Glutamatergic neuron (in vitro differentiated cells): ENCODE results near the gene APOC1. TPM values are rescaled to one million over a fixed set of nuclear protein-coding genes. Genes with fewer than 3 reads are reported as not detected.
"Not testable (repeated sequence)": the region's sequence is repeated elsewhere in the genome, so short reads cannot be mapped to it uniquely, and the experiment has no call there.

Experiments used
- DNase-seq: peaks from one replicate; pipeline ENCODE4 v3.0.0; 2022
- H3K27ac Mint-ChIP-seq: one replicate; pipeline ENCODE4 v1.8.0; 2020; ENCODE audit warnings: mild to moderate bottlenecking, mixed read lengths, inconsistent platforms; ENCODE audit not compliant: unreplicated experiment
- H3K27me3 Mint-ChIP-seq: one replicate; pipeline ENCODE4 v1.8.0; 2020; ENCODE audit warnings: mild to moderate bottlenecking, moderate library complexity, mixed read lengths, inconsistent platforms; ENCODE audit not compliant: unreplicated experiment
- H3K36me3 Mint-ChIP-seq: one replicate; pipeline ENCODE4 v1.8.0; 2020; ENCODE audit warnings: mild to moderate bottlenecking, mixed read lengths, inconsistent platforms; ENCODE audit not compliant: unreplicated experiment
- H3K4me1 Mint-ChIP-seq: one replicate; pipeline ENCODE4 v1.8.0; 2020; ENCODE audit warnings: mild to moderate bottlenecking, low read depth, mixed read lengths, inconsistent platforms; ENCODE audit not compliant: unreplicated experiment
- H3K4me3 Mint-ChIP-seq: one replicate; pipeline ENCODE4 v1.8.0; 2020; ENCODE audit warnings: mild to moderate bottlenecking, mixed read lengths, inconsistent platforms; ENCODE audit not compliant: unreplicated experiment
- H3K9me3 Mint-ChIP-seq: one replicate; pipeline ENCODE4 v1.8.0; 2020; ENCODE audit warnings: mild to moderate bottlenecking, moderate library complexity, mixed read lengths, inconsistent platforms; ENCODE audit not compliant: unreplicated experiment
- CTCF ChIP-seq: fragments of 200-600 bp; sonication (generic); IDR thresholded peaks from one replicate; pipeline ENCODE4 v1.5.0; 2021; ENCODE audit not compliant: partially characterized antibody, unreplicated experiment
- total RNA-seq: library from RNA; stranded (reverse); fragmentation: NEBNext Ultra II Directional; extraction: Animal tissue kit (Norgen Biotek cat#: 25700); gene quantifications from one replicate; pipeline ENCODE4 v1.2.1, GENCODE V29; 2021; ENCODE audit not compliant: unreplicated experiment

APOC1 gene
- total RNA-seq, 1 donor from 2014 or later: 8.3 TPM

DNA sequence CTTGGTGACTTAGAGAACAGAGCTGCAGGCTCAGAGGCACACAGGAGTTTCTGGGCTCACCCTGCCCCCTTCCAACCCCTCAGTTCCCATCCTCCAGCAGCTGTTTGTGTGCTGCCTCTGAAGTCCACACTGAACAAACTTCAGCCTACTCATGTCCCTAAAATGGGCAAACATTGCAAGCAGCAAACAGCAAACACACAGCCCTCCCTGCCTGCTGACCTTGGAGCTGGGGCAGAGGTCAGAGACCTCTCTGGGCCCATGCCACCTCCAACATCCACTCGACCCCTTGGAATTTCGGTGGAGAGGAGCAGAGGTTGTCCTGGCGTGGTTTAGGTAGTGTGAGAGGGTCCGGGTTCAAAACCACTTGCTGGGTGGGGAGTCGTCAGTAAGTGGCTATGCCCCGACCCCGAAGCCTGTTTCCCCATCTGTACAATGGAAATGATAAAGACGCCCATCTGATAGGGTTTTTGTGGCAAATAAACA, 9.9 kb downstream of the APOC1 start:
- Mint-ChIP-seq H3K27me3 (peaks cover 7% of the 10 kb centered on the region), H3K36me3 (peaks cover 8% of the 10 kb centered on the region), H3K4me3 (no peak overlapping the region), H3K27ac (no peak overlapping the region), H3K4me1 (no peaks in the 10 kb centered on the region), H3K9me3 (peaks cover 1% of the 10 kb centered on the region)
- TF ChIP-seq CTCF: no peak
- no peak for DNase-seq

DNA sequence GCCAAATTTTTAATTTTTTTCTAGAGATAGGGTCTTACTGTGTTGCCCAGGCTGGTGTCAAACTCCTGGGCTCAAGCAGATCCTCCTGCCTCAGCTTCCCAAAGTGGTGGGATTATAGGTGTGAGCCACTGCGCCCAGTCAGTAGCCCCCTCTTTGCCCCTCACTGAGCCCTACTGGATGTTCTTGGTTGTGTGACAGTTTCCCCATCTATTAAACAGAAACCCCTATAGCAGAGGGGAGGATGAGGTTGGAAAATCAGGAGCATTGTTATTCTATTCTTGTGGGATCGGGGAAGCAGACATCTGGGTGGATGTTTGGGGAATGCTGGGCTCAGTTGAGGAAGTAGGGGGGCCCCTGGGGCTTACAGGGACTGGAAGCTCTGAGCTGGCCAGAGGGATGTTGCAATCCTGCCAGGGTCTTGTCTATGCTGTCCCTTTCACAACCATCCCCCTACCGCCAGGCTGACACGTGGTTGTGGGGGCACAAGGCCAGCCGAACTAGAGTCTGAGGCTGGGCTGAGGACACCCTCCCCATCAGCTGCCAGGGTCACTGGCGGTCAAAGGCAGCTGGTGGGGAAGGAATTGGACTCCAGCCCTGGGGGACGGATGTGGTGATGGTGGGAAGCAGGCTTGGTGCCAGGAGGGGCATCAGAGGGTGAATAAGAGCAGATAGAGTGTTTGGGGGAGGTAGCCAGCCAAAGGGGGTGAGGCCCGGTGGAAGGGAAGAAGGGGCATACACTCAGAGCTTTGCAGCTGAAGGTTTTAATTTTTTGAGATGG, 10.9 kb downstream of the APOC1 start:
- H3K36me3 Mint-ChIP-seq: peaks cover 8% of the 10 kb centered on the region
- no peaks in the 10 kb centered on the region for H3K4me1 Mint-ChIP-seq
- DNase-seq: no peak
- no peak overlapping the region for H3K4me3 Mint-ChIP-seq
- peaks cover 1% of the 10 kb centered on the region for H3K9me3 Mint-ChIP-seq
- peaks cover 10% of the 10 kb centered on the region for H3K27me3 Mint-ChIP-seq
- no peak overlapping the region for H3K27ac Mint-ChIP-seq
- no peak for TF ChIP-seq CTCF

GRCh38 chr19:44926245-44927077, 12.1 kb downstream of the APOC1 start:
- not testable (repeated sequence) for H3K4me3 Mint-ChIP-seq, H3K36me3 Mint-ChIP-seq, H3K27ac Mint-ChIP-seq, DNase-seq, H3K9me3 Mint-ChIP-seq, H3K4me1 Mint-ChIP-seq
- peaks cover 12% of the 10 kb centered on the region for H3K27me3 Mint-ChIP-seq

DNA sequence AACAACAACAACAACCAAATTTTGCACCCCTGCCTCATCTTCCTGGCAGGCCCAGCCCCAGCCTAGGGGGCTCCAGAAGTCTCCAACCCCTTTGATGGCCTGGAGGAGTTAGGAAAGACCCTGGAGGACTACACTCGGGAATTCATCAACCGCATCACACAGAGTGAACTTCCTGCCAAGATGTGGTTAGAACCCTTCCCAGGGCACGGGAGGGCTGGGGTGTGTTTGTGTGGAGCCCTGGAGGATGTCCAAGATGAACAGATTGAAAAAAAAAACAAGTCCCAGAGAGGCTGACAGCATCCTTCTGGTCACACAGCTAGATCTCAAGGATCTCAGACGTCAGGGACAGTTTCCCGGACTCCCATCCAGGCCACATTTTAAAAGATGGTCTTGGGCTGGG, 13.3 kb downstream of the APOC1 start:
- Mint-ChIP-seq H3K27ac (no peak overlapping the region), H3K4me3 (no peak overlapping the region), H3K27me3 (peaks cover 10% of the 10 kb centered on the region), H3K4me1 (no peaks in the 10 kb centered on the region), H3K9me3 (peaks cover 2% of the 10 kb centered on the region), H3K36me3 (peaks cover 3% of the 10 kb centered on the region)
- no peak for DNase-seq
- no peak for TF ChIP-seq CTCF

- Mint-ChIP-seq H3K36me3 (no peaks in the 10 kb centered on the region), H3K27ac (no peak overlapping the region), H3K9me3 (peaks cover 2% of the 10 kb centered on the region), H3K4me3 (no peak overlapping the region), H3K27me3 (peaks cover 11% of the 10 kb centered on the region), H3K4me1 (no peaks in the 10 kb centered on the region)
- no peak for TF ChIP-seq CTCF
- DNase-seq: no peak
These were observed 15.7 kb downstream of the APOC1 start for GRCh38 chr19:44930088-44930487.
